ENCODE data around the gene CMC4.

The CMC4 gene

DNA sequence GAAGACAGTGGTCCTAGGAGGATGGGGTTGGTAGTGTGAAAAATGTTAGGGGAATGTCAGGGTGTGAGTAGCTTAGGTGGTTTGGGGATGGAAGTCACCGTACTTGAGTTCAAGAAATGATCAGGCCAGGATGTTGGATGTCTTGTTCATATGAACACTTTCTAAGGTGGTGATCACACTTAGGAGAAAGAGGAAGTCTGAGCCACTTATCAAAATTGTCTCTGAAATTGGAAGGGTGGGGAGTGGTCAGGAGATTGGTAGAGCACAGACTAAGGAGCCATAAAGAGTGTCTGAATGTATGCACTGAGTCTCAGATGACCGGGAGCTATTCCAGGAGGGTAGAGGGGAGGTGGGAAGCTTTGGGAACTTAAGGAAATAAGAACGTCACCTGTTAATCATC, 17.3 kb downstream of the CMC4 start:
- no peak for DNase-seq (ENCODE audit: low spot score)

DNA sequence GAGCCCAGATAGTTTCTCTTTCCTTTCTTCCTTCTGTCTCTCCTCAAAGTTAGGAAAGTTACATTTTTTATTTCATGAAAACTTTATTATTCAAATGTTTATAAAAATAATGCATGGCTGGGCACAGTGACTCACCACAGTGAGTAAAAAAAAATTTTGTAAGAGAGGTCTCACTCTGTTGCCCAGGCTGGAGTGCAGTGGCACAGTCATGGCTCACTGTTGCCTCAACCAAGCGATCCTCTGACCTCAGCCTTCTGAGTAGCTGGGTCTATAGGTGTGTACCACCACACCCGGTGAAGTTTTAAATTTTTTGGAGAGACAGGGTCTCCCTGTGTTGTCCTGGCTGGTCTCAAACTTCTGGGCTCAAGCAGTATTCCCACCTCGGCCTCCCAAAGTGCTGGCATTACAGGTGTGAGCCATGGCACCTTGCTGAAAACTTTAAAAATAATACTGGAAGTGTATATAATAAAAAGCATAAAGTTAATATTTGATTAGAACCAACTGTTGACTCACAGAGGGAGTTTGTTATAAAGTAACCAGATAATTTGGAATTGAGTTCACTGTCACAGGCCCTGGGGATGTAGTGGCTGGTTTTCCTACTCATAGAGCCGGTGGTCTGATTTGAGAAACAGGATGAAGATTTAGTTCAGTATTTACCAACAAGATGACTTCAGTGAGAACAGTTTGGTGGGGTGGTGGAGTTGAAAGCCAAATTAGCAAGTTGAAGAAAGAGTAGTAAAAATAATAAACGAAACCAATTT, 18.0 kb downstream of the CMC4 start:
- no peak for DNase-seq (ENCODE audit: low spot score)

DNA sequence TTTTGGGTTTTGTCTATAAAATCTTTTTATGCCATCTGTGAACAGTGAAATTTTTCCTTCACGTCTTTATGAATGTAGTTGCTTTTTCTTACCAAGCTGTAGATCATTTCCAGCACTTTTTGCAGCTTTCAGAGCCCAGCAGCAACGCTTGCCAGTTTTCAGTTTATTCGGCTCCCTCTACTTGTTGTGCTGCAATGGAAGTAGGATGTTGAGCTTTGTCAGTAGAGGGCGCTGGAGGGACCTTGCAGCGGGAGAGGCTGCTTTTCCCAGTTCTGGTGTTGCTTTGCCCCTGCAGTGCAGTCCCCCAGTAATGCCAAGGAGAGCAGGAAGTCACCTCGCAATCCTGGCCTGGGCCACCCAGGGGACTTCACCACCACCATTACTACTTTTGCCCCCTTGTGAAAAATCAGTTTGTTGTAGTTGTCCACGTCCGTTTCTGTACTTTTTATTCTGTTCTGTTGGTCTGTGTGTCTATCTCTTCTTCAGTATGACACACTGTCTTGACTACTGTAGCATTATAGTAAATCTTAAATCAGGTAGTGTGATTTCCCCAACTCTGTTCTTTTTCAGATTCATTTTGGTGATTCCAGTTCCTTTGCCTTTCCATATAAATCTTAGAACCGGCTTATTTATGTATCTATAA, 21.8 kb downstream of the CMC4 start:
- peak; percentile 48 for DNase-seq (ENCODE audit: low spot score)

DNA sequence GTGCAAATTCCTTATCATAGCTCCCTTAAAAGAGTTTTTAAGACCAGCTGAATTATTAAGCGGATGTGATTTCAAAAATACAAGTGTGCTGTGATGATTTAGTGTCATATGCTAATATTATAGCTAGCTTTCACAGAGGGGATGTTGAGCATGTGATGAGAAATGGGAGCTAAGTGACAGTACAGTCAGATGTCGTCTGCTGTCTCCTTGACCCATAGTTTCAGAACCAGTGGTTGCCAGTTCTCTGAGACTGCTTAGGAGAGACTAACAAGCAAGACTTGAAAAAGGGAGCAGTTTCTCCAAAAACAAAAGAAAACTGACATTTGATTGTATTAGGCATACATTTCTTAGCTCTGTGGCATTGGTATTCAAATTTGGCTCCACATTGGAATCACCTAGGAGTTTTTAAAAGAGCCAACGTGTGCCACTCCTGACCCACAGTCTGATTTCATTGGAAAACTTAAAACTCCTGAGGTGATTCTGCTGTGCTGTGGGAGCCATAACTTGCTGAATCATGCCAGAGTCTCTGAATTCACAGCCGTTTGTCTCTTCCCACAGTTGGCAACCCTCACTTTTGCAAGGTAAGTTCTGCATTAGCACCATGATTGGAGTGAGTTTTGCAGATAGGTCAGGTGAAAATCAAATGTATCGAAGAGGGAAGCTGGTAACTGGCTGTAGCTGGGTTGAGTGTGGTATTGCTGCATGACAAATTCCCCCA, 24.0 kb downstream of the CMC4 start:
- no peak for DNase-seq (ENCODE audit: low spot score)

DNA sequence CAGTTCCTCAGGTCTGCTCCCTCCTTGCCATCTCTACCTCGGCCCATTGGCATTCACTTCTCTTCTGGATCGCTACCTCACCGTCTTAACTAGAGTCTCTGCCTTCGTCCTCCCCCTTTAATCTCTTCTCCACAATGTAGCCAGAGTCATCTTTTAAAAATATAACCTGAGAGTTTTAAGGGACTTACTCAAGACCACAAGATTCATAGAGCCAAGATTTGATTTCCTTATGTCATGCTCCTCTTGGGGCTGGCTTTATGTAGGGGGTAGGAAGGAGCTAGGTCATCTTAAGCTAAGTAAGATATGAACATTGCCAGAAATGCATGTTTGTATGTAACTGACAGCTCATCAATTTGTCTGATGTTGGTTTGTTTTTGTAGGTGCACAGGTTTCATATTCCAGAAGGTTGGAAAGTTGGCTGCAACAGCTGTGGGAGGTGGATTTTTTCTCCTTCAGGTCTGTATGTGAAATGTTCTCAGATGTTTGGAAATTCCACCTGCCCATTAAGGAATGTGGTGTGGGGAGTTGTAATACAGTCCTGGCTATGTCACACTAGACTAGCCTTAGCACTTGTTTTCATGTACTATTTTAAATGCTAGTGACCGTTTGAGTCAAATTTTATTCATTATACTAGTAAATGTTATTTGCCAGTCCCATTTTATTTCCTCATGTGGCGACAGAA, 24.7 kb downstream of the CMC4 start:
- DNase-seq (ENCODE audit: low spot score) = no peak

DNA sequence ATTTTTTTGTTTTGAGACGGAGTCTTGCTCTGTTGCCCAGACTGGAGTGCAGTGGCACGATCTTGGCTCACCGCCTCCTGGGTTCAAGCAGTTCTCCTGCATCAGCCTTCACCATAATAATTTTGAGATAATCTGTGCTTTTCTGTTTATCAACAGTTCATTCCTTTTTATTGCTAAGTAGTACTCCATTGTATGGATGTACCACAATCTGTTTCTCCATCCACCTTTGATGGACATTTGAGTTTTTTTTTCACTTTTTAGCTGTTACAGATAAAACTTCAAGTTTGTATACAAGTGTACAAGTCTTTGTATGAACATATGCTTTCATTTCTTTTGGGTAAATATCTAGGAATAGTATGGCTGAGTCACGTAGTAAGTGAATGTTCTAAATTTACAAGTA, 35.2 kb downstream of the CMC4 start:
- DNase-seq (ENCODE audit: low spot score) = no peak

DNA sequence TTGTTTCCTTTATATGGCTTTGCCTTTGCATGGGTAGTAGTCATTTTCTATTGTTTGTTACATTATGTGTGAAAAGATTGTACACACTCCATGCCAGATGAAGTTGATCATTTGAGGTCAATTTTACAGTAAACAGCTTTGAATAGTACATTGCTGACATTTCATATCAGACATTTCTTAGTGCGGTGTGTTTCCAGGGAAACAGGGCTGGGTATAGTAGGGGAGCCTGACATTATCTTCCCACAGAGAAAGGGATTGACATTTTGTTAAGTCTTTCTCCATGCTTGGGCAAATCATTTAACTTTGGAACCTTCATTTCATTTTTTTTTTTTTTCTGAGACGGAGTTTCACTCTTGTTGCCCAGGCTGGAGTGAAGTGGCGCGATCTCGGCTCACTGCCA, 39.3 kb downstream of the CMC4 start:
- no peak for DNase-seq (ENCODE audit: low spot score)

DNA sequence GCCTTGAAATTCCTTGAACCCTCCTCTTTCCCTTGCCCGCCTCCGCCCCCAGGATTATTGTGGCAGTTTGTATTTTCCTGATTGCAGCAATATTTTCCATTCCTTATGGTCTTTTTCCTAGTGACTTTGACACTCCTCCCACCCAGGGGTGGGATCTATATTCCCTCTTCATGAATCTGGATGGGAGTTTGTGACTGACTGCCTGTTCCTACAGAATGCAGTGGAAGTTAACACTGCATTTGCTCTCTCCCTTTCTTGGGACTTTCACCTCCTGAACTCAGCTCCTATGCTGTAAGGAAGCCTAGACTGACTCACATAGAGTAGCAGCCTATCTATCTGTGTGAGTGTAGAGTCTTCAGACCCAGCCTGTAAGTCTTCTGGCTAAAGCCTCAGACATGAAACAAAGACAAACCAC, 42.1 kb downstream of the CMC4 start:
- no peak for DNase-seq (ENCODE audit: low spot score)

DNA sequence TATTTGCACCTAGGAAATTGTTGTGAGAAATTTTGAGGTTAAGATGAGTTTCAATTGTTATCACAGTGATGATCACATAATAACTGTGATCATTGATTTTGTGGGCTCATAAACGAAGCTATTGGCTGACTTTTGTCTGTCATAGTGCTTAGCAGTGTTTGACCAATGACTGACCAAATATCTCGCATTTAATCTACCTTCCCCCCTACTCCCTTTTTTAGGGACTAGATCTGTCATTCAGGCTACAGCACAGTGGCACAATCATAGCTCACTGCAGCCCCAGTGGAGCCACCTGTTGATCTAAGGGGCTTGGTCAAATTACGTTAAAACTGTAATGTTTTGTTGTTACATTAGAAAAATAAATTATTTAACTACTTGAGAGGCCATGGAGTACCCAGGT, 42.8 kb downstream of the CMC4 start:
- no peak for DNase-seq (ENCODE audit: low spot score)

DNA sequence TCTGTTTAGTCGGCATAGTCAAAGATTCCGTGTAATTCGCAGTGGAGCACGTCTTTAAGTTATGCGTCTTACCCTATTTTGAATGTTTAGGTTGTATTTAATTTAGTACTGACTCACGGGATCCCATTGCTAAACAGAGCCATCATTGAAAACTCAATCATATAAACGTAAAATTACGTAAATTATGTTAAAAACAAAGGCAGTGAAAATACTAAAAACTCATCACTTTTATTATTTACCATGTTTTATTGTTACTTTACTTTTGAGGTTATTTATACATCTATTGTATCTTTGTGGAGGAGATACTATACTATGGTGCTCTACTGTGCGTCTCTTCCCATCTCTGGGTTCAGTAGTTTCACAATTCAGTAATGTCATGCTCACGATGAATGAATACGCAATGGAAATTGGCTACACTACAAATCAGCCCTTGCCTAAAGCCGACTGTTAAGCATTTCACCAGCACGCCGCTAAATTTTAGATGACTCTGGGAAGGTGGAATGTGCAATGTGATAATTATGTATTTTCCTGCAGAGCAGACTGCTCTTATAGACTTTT, 43.3 kb downstream of the CMC4 start:
- DNase-seq (ENCODE audit: low spot score) = no peak

DNA sequence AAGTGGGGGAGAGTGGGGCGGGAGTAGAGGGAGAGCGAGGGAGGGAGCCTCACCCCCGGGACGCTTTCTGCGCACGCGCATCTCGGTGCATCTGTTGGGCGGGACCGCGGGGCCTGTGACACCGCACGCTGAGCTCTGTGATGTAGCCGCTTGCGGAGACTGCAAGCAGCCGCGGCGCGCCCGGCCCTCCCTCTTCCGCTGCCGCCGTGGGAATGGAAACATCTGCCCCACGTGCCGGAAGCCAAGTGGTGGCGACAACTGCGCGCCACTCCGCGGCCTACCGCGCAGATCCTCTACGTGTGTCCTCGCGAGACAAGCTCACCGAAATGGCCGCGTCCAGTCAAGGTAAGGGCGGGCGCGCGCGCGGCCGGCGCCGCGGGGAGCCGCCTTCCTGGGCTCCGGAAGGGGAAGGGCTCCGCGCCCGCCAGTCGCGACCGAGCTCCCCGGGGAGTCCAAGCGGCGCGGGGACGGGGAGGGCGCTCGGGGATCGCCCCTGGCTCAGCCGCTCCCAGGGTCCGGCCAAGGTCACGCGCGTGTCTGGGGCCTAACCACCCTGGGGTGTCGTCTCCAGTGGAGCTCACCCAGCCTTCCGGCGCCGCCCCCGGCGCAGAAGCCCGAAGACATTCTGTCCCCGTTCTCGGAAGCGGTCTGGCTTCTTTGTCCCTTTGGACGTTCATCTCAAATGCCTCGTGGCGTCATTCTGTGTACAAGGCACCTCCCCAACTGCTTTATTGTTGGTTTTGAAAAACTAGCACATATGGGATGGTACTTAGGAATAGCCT, 44.0 kb downstream of the CMC4 start, which contains the start of gene FUNDC2:
TSS of gene FUNDC2 (plus strand) at position 118 of the 782 bp plus-strand sequence. CDS start at position 213, 95 bp downstream.
- peak; percentile 77 for DNase-seq (ENCODE audit: low spot score)

DNA sequence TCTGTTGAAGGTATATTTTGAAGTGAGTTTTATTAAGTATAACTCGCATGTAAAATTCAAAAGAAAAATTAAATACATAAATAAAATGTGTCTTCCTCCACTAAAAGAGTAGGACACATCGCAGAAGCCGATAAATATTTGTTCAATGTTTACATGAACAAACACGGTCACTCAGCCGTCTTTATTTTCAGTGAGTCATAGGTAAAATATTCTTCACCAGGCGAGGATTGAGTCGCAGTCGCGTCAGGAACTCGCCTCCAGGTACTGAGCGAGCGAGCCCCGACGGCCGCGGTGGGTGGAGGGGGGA, 44.6 kb downstream of the CMC4 start:
- DNase-seq (ENCODE audit: low spot score) = no peak

DNA sequence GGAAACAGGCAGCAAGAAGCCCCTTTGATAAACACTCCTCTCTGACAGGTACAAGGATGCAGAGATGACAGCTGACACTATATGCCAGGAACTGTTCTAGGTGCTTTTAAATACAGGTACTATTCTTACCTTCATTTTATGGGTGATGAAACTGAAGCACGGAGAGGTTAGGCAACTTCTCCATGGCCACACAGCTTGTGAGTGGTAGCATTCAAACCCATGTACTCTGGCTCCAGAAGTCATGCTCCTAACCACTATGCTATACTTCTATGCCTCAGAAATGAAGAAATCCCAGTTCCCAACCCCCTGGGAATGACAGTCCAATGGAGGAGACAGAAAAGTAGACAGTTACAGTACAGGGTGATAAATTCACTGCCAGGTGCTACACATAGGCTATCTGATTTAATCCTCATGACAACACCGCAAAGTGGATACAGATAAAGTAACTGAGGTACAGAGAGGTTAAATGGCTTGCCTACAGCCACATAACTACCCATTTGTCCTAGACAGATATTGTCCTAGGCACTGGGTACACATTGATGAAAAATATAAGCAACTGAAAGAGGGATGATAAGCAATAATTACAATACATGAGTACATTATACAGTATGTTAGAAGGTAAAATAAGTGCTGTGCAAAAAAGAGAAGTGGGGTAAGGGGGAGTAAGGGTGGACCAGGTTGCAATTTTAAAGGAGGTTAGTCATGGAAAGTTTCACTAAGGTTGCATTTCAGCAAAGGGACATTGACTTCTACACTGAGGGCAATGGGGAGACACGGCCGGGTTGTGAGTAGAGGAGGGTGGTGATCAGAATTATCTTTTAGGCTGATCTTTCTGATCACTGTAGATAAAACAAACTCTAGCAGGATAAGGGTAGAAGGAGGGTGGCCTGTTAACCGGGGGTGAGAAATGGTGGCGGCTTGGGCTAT, 46.8 kb downstream of the CMC4 start:
- DNase-seq (ENCODE audit: low spot score) = no peak

DNA sequence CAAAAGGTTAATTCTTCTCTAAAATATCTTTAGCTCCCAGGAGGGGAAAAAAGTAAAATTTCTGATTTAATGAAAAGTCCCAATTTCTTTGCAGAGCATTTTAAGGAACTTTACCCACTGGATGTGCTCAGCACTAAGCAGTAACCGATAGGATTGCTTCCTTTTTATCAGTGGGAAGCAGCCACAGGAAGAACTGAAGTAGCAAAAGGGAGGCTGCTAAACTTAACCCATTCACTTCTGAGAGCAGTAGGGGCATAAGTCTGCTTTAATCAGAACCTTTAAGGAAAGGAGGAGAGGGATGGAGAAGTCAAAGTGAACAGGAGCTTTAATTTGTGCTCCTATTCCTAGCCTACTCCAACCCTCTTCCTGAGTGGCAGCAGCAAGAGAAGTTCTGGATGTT, 48.4 kb downstream of the CMC4 start, which contains the start of gene F8:
TSS of gene F8 (minus strand) at position 139 of the 400 bp plus-strand sequence. CDS start 171 bp downstream, outside the sequence.
- no peak for DNase-seq (ENCODE audit: low spot score)

DNA sequence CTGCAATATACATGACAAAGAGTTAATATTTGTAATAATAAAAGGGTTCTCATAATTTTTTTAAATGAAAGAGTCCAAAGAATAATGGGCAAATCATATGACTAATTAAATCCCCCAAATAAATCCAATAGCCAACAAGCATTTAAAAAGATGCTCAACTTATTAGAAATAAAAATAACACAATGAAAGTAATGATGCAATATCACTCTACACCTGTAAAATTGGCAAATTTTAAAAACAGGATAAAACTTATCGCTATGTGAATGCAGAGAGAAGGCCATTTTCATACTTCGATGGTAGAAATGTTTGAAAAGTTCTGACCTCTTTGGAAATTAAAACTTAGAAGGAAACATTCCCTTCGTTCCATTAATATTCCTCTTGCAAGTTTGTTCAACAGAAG, 50.3 kb downstream of the CMC4 start:
- no peak for DNase-seq (ENCODE audit: low spot score)

Data from iPS-NIHi11 (cell line).